ENCODE data around the gene WNK2.

WNK2 gene

DNA sequence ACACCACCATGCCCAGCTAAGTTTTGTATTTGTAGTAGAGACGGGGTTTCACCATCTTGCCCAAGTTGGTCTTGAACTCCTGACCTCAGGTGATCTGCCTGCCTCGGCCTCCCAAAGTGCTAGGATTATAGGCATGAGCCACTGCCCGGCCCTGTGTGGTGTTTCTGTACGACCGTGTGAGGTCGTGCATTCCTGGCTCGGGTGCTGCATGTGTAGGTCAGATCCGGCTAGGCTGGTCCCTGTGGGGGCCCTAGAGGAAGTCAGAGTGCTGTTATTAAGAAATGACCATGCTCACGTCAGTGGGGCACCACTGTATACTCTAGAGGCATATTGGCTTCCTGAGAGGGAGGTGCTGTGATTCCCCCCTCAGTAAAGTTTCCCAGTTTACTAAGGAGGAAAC, 13.7 kb downstream of the WNK2 start:
- H3K4me3 ChIP-seq (ENCODE audit: low read depth, low read length), result no peak overlapping the region
- TF ChIP-seq, protein P1, sequence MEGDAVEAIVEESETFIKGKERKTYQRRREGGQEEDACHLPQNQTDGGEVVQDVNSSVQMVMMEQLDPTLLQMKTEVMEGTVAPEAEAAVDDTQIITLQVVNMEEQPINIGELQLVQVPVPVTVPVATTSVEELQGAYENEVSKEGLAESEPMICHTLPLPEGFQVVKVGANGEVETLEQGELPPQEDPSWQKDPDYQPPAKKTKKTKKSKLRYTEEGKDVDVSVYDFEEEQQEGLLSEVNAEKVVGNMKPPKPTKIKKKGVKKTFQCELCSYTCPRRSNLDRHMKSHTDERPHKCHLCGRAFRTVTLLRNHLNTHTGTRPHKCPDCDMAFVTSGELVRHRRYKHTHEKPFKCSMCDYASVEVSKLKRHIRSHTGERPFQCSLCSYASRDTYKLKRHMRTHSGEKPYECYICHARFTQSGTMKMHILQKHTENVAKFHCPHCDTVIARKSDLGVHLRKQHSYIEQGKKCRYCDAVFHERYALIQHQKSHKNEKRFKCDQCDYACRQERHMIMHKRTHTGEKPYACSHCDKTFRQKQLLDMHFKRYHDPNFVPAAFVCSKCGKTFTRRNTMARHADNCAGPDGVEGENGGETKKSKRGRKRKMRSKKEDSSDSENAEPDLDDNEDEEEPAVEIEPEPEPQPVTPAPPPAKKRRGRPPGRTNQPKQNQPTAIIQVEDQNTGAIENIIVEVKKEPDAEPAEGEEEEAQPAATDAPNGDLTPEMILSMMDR (IDR thresholded peaks at IDR 0.05; ENCODE audit: low read depth, low read length, missing control alignments), result no peak
- no peak for DNase-seq (ENCODE audit: low read depth)

- no peak for DNase-seq (ENCODE audit: low read depth)
- TF ChIP-seq, protein P1 (IDR thresholded peaks at IDR 0.05; ENCODE audit: low read depth, low read length, missing control alignments), result no peak
Measured at GRCh38 chr9:93198117-93198837, 14.3 kb downstream of the WNK2 start.

GRCh38 chr9:93198838-93199625, 15.1 kb downstream of the WNK2 start:
- no peak for DNase-seq (ENCODE audit: low read depth)
- TF ChIP-seq, protein P1 (IDR thresholded peaks at IDR 0.05; ENCODE audit: low read depth, low read length, missing control alignments), result no peak
- H3K4me3 ChIP-seq (ENCODE audit: low read depth, low read length), result no peak overlapping the region

More at GRCh38 chr9:93198117-93198837, 14.3 kb downstream of the WNK2 start:
- no peak overlapping the region for H3K4me3 ChIP-seq (ENCODE audit: low read depth, low read length)

DNA sequence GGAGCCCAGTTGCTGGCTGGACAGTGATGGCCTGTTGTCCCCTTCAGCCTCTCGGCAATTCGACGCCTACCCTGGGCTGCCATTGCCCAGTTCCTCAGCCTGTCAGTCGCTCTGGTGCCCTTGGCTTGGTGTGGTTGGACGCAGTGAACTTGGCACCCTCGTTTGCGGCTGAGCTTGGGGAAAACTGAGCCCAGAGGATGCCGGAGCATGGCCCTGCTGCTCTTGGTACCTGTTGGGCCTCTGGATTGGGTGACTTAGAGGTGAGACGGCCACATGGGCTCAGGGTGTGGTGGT, 16.5 kb downstream of the WNK2 start:
- H3K4me3 ChIP-seq (ENCODE audit: low read depth, low read length), result no peak overlapping the region
- TF ChIP-seq, protein P1 (IDR thresholded peaks at IDR 0.05; ENCODE audit: low read depth, low read length, missing control alignments), result no peak
- DNase-seq (ENCODE audit: low read depth), result no peak

- H3K4me3 ChIP-seq (ENCODE audit: low read depth, low read length), result no peak overlapping the region
- DNase-seq (ENCODE audit: low read depth), result no peak
- TF ChIP-seq, protein P1 (IDR thresholded peaks at IDR 0.05; ENCODE audit: low read depth, low read length, missing control alignments), result no peak
Measured at GRCh38 chr9:93200989-93201334, 17.0 kb downstream of the WNK2 start.

GRCh38 chr9:93203026-93203717, 19.2 kb downstream of the WNK2 start:
- TF ChIP-seq, protein P1 (IDR thresholded peaks at IDR 0.05; ENCODE audit: low read depth, low read length, missing control alignments), result no peak
- DNase-seq (ENCODE audit: low read depth), result no peak
- no peak overlapping the region for H3K4me3 ChIP-seq (ENCODE audit: low read depth, low read length)

Data from GM12864 (cell line).